K562 (cell line): ENCODE results near the gene DOCK8. TPM values are rescaled to one million over a fixed set of nuclear protein-coding genes. Genes with fewer than 3 reads are reported as not detected.
A peak's percentile ranks its signal among the peaks of the same experiment; 100 is the strongest.

Source experiments
- ATAC-seq: fragments of 200-7000 bp; cut with Tn5 transposase; 3 replicates; pipeline ENCODE4 v1.9.1; 2020; ENCODE audit warnings: moderate library complexity
- BruUV-seq: library from RNA; stranded (reverse); fragments of 400-500 nt; replicated peaks from 2 replicates; lab custom pipeline; 2021; lab: Mats Ljungman, UMichigan
- CTCF ChIA-PET: fragments of 300-600 bp; formaldehyde crosslinking; extraction: SDS; loops from one replicate; lab custom pipeline; 2021; ENCODE audit warnings: low intra/inter-chr PET ratio; lab: Yijun Ruan, JAX
- POLR2A ChIA-PET: fragments of 300-600, 350-650 bp; sonication (Branson Sonifier 250); formaldehyde crosslinking; extraction: SDS; loops from one replicate; lab custom pipeline; 2021; ENCODE audit warnings: antibody characterized with exemption, inconsistent platforms; lab: Yijun Ruan, JAX
- DNase-seq, 4 experiments: peaks; one replicate each; pipeline versions ENCODE4 v3.0.0 to v3.0.0-alpha.2; 2011 to 2018; ENCODE audit warnings: low spot score in 3 of 4, mixed read lengths in 3 of 4; ENCODE audit errors: extremely low read depth in 1 of 4
- FAIRE-seq: peaks from 2 replicates; lab custom pipeline; 2011; peaks lifted over from hg19 to GRCh38; lab: Jason Lieb, UNC
- H2AFZ ChIP-seq: 2 replicates; pipeline ENCODE4 v1.6.0; 2011; ENCODE audit warnings: low read depth, low read length, control low read depth, inconsistent platforms
- H3K27ac ChIP-seq: fragments of 200-600 bp; 3 replicates; pipeline ENCODE4 v1.8.0; 2011; ENCODE audit warnings: low read depth, mild to moderate bottlenecking, control low read depth, inconsistent platforms, low read length, moderate library complexity, mixed read lengths; ENCODE audit errors: extremely low read depth
- H3K27me3 ChIP-seq, 2 experiments: fragments of 300-600 bp in 1 of 2; 2 replicates in 1 of 2; 3 replicates in 1 of 2; pipeline versions ENCODE4 v1.6.0 to v1.8.0; 2011; ENCODE audit warnings: inconsistent platforms in 2 of 2, low read length in 2 of 2, mild to moderate bottlenecking in 1 of 2, mixed read lengths in 1 of 2, moderate library complexity in 1 of 2; ENCODE audit not compliant: control insufficient read depth in 2 of 2, insufficient read depth in 2 of 2
- H3K36me3 ChIP-seq: fragments of 300-600 bp; 3 replicates; pipeline ENCODE4 v1.8.0; 2011; ENCODE audit warnings: mild to moderate bottlenecking, low read length, inconsistent platforms; ENCODE audit not compliant: control insufficient read depth, insufficient read depth
- H3K4me1 ChIP-seq, 2 experiments: fragments of 200-600 bp in 1 of 2; replicated peaks in 1 of 2; 2 replicates in 1 of 2; 3 replicates in 1 of 2; pipeline versions ENCODE4 v1.5.1 to v1.8.0; 2011; ENCODE audit warnings: inconsistent platforms in 2 of 2, low read length in 2 of 2, mild to moderate bottlenecking in 1 of 2, mixed read lengths in 1 of 2, moderate library complexity in 1 of 2; ENCODE audit not compliant: control insufficient read depth in 2 of 2, insufficient read depth in 2 of 2
- H3K4me2 ChIP-seq: 2 replicates; pipeline ENCODE4 v1.6.1; 2011; ENCODE audit warnings: low read length, control low read depth, inconsistent platforms, mixed read lengths; ENCODE audit not compliant: insufficient read depth
- H3K4me3 ChIP-seq: fragments of 200-600 bp; sonication (generic), shearing (Covaris generic); 2 replicates; pipeline ENCODE4 v1.5.1; 2016; ENCODE audit warnings: control low read depth, inconsistent platforms
- H3K79me2 ChIP-seq: fragments of 200-600 bp; 3 replicates; pipeline ENCODE4 v1.8.0; 2011; ENCODE audit warnings: low read length, inconsistent platforms; ENCODE audit not compliant: control insufficient read depth, insufficient read depth
- H3K9ac ChIP-seq, 2 experiments: 2 replicates each; pipeline versions ENCODE4 v1.6.0 to v1.6.1; 2011; ENCODE audit warnings: low read depth in 2 of 2, low read length in 2 of 2, control low read depth in 1 of 2, inconsistent platforms in 1 of 2, mild to moderate bottlenecking in 1 of 2, mixed read lengths in 1 of 2; ENCODE audit not compliant: insufficient read depth in 1 of 2
- H3K9me1 ChIP-seq: one replicate; pipeline ENCODE4 v1.6.0; 2011; ENCODE audit warnings: inconsistent platforms, mild to moderate bottlenecking, low read length, moderate library complexity; ENCODE audit not compliant: control insufficient read depth, insufficient read depth
- H3K9me3 ChIP-seq: replicated peaks from 2 replicates; pipeline ENCODE4 v1.5.1; 2011; ENCODE audit warnings: low read depth, low read length, inconsistent platforms; ENCODE audit not compliant: control insufficient read depth, insufficient read depth
- H4K20me1 ChIP-seq: replicated peaks from 2 replicates; pipeline ENCODE4 v1.6.1; 2011; ENCODE audit warnings: low read length, inconsistent platforms, mixed read lengths; ENCODE audit not compliant: control insufficient read depth, insufficient read depth
- CC2D1A ChIP-seq: fragments of 450-650 bp; IDR thresholded peaks from 2 replicates; pipeline ENCODE4 v1.6.1; 2017; ENCODE audit warnings: mild to moderate bottlenecking
- DPF2 ChIP-seq: fragments of 450-650 bp; IDR thresholded peaks from 2 replicates; pipeline ENCODE4 v1.6.1; 2016
- ETV6 ChIP-seq, 3 experiments: fragments of 150-350 bp in 1 of 3; sonication (generic) in 1 of 3; formaldehyde crosslinking in 1 of 3; IDR thresholded peaks; 2 replicates each; pipeline versions ENCODE4 v1.6.1 to v1.8.0; 2014 to 2022; ENCODE audit warnings: borderline replicate concordance in 2 of 3, low read depth in 2 of 3, antibody characterized with exemption in 1 of 3, low read length in 1 of 3, mild to moderate bottlenecking in 1 of 3, missing genetic modification reagents in 1 of 3
- FOXJ2 ChIP-seq: fragments of 200-800 bp; sonication (Bioruptor generic); IDR thresholded peaks from 2 replicates; pipeline ENCODE4 v1.6.1; 2016; ENCODE audit warnings: missing genetic modification characterization, missing compliant biosample characterization
- MAFF ChIP-seq: IDR thresholded peaks from 2 replicates; pipeline ENCODE4 v1.6.1; 2012; ENCODE audit warnings: low read length, improper control_type of control experiment
- NFYB ChIP-seq: IDR thresholded peaks from 2 replicates; pipeline ENCODE4 v1.6.1; 2011; ENCODE audit warnings: mild to moderate bottlenecking, moderate library complexity; ENCODE audit not compliant: insufficient read length; ENCODE audit errors: extremely low read depth
- SRF ChIP-seq, 2 experiments: fragments of 250-450, 450-650 bp in 1 of 2; sonication (Bioruptor Pico) in 1 of 2; sonication (generic) in 1 of 2; formaldehyde crosslinking; IDR thresholded peaks; 2 replicates each; pipeline versions ENCODE4 v1.5.0 to v1.5.1; 2020 to 2022; ENCODE audit warnings: mild to moderate bottlenecking in 1 of 2, missing genetic modification reagents in 1 of 2
- WHSC1 ChIP-seq: IDR thresholded peaks from one replicate; pipeline ENCODE4 v1.6.1; 2012; ENCODE audit warnings: low read length, control low read depth, inconsistent platforms
- ZC3H4 ChIP-seq: sonication (generic); formaldehyde crosslinking; IDR thresholded peaks from 2 replicates; pipeline ENCODE4 v1.9.0; 2021; ENCODE audit warnings: missing genetic modification reagents, borderline replicate concordance
- ZNF197 ChIP-seq: fragments of 200-800 bp; sonication (Bioruptor generic); IDR thresholded peaks from 2 replicates; pipeline ENCODE4 v1.6.1; 2016; ENCODE audit warnings: low read depth, missing genetic modification characterization, missing compliant biosample characterization
- ZNF561 ChIP-seq: fragments of 450-650 bp; formaldehyde crosslinking; conservative IDR thresholded peaks from 2 replicates; pipeline ENCODE4 v1.4.0; 2020; ENCODE audit warnings: mild to moderate bottlenecking, moderate library complexity
- WGBS: fragments of 100-300 bp; shearing (Covaris generic); methylation state at CpG from one replicate; pipeline ENCODE4 v1.1.6; 2016; ENCODE audit warnings: low coverage, mixed read lengths; ENCODE audit not compliant: insufficient coverage; ENCODE audit errors: missing lambda C conversion rate; 5-methylcytosine and 5-hydroxymethylcytosine counted together
- in situ Hi-C: fragments of 300-500 bp; cut with MboI; formaldehyde crosslinking; loops from 4 replicates; pipeline ENCODE4 v1.15.0; 2018; ENCODE audit warnings: inconsistent platforms, mixed read lengths
- intact Hi-C: fragments of 100-400 bp; cut with micrococcal nuclease; formaldehyde crosslinking; loops from 2 replicates; pipeline ENCODE4 v1.14.2; 2022
- polyA plus RNA-seq, 8 experiments: library from polyadenylated mRNA; depleted of rRNA in 4 of 8; stranded (reverse) in 5 of 8; unstranded in 3 of 8; fragments of >200 nt; fragmentation: Nextera tagmentation in 2 of 8; fragmentation: Illumina TruSeq in 1 of 8; extraction: Ambion mirVana in 2 of 8; extraction: Trizol in 1 of 8; gene quantifications; 2 replicates each; pipeline versions ENCODE4 v1.2.1 to v1.2.3, GENCODE V29; 2011 to 2014; ENCODE audit warnings: inconsistent platforms in 1 of 8, missing spikeins in 1 of 8
- total RNA-seq, 7 experiments: library from RNA; depleted of rRNA in 6 of 7; stranded (reverse); fragments of >200 nt in 6 of 7; fragmentation: Illumina TruSeq in 2 of 7; extraction: Trizol in 2 of 7; gene quantifications; 2 replicates each; pipeline versions ENCODE4 v1.2.1 to v1.2.3, GENCODE V29; 2011 to 2021; ENCODE audit warnings: low replicate concordance in 1 of 7
- TF ChIP-seq, protein P1 (sequence below): sonication (generic); formaldehyde crosslinking; IDR thresholded peaks from 2 replicates; pipeline ENCODE4 v1.8.0; 2022; ENCODE audit warnings: mild to moderate bottlenecking, low read depth, missing genetic modification reagents
- TF ChIP-seq, protein P2 (sequence below): IDR thresholded peaks from 2 replicates; pipeline ENCODE4 v1.6.1; 2016; ENCODE audit warnings: missing genetic modification characterization, missing compliant biosample characterization
- TF ChIP-seq, protein P3 (sequence below): fragments of 450-650 bp; formaldehyde crosslinking; IDR thresholded peaks from 2 replicates; pipeline ENCODE4 v1.4.0; 2020; ENCODE audit warnings: mild to moderate bottlenecking, moderate library complexity
- TF ChIP-seq, protein P4 (sequence below): sonication (generic); formaldehyde crosslinking; IDR thresholded peaks from 2 replicates; pipeline ENCODE4 v1.8.1; 2022; ENCODE audit warnings: missing genetic modification reagents

DOCK8 gene
- total and polyA plus RNA-seq, 9 of the 15 experiments (the other 6 are each of a cell fraction or from before 2014, with no cell fraction given), result 14.4 to 53.8 (median 25.1) TPM

DNA sequence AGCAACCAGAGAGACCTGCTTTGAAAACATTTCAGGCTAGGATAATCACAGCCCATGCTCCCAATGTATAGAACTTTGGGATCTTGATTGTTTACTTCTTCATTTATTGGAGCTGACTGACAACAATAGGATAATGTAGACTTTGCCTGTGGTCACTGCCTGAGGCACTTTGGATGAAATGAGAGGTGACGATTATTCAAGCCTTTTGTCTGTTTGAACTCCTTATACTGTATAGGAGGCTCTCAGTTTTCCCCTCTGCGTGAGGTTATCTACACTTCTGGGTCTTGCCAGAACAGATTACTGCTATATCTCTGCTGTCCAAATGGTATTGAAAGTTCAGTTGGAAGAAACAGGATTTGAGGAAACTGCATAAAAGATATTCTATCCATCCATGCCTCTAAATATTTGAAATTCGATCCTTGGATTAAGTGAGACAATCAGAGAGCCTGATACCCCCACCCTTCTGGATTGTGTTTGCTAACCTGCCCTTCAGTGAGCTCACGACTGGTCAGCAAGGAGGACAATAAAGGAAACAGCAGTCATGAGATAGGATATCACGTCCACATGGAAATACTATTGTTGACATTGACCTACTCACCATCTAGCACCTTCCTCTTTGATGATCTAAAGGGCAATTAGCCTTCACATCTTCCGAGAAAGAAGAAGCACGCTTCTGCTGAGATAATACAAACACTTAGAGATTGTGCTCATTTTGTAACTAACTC is 98.1 kb downstream of the DOCK8 start:
- H2AFZ ChIP-seq, result no peak overlapping the region
- CTCF ChIA-PET, result no interaction called here
- in situ Hi-C loops (no loop called here), intact Hi-C loops (no loop called here)
- H3K4me2 ChIP-seq, result no peak overlapping the region; the same call in 1 of the 2 replicates
- peak; percentile 80 for ATAC-seq
- FAIRE-seq, result peak; percentile 44
- 0 out of 3 replicates have a peak overlapping the region, but pooled peaks have one; percentile 19 for H3K27ac ChIP-seq
- no peaks in the 10 kb centered on the region for H3K9me1 ChIP-seq
- POLR2A ChIA-PET, result no interaction called here
- no peaks in the 10 kb centered on the region for H3K79me2 ChIP-seq
- H3K27me3 ChIP-seq, result no peaks in the 10 kb centered on the region
- no peaks in the 10 kb centered on the region for H4K20me1 ChIP-seq
- peaks cover 63% of the 10 kb centered on the region for H3K36me3 ChIP-seq
- no peaks in the 10 kb centered on the region for H3K9me3 ChIP-seq
- no TSS peak for BruUV-seq
- WGBS, result 9% methylated on average over 7 of the region's 7 CpGs
- no peak overlapping the region for H3K4me3 ChIP-seq
- DNase-seq, result peak in 1 of 4 experiments; percentile 42
- no peak overlapping the region for H3K9ac ChIP-seq
- H3K4me1 ChIP-seq, result peaks cover 4 to 8% of the 10 kb centered on the region in 2 experiments; a peak in 4 of 5 replicates
- TF ChIP-seq, protein P1, sequence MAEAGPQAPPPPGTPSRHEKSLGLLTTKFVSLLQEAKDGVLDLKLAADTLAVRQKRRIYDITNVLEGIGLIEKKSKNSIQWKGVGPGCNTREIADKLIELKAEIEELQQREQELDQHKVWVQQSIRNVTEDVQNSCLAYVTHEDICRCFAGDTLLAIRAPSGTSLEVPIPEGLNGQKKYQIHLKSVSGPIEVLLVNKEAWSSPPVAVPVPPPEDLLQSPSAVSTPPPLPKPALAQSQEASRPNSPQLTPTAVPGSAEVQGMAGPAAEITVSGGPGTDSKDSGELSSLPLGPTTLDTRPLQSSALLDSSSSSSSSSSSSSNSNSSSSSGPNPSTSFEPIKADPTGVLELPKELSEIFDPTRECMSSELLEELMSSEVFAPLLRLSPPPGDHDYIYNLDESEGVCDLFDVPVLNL (CRISPR knock-in tag), result no peak
- TF ChIP-seq ZC3H4 (no peak), MAFF (no peak), NFYB (no peak), CC2D1A (no peak), DPF2 (peak; percentile 18; the same call in 1 of the 2 replicates), SRF (CRISPR knock-in tag; IDR thresholded peaks at IDR 0.05) (no peak), ZNF197 (CRISPR knock-in tag) (no peak), ZNF561 (no peak), FOXJ2 (tag) (no peak), WHSC1 (no peak), ETV6 (IDR thresholded peaks at IDR 0.05; ENCODE audit: borderline replicate concordance in 1 of 2, low read depth in 2 of 2, low read length in 1 of 2) (no peak), ETV6 (CRISPR knock-in tag; IDR thresholded peaks at IDR 0.05; ENCODE audit: borderline replicate concordance) (no peak)
- TF ChIP-seq, protein P2, sequence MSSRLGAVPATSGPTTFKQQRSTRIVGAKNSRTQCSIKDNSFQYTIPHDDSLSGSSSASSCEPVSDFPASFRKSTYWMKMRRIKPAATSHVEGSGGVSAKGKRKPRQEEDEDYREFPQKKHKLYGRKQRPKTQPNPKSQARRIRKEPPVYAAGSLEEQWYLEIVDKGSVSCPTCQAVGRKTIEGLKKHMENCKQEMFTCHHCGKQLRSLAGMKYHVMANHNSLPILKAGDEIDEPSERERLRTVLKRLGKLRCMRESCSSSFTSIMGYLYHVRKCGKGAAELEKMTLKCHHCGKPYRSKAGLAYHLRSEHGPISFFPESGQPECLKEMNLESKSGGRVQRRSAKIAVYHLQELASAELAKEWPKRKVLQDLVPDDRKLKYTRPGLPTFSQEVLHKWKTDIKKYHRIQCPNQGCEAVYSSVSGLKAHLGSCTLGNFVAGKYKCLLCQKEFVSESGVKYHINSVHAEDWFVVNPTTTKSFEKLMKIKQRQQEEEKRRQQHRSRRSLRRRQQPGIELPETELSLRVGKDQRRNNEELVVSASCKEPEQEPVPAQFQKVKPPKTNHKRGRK (tag), result no peak
- TF ChIP-seq, protein P3, sequence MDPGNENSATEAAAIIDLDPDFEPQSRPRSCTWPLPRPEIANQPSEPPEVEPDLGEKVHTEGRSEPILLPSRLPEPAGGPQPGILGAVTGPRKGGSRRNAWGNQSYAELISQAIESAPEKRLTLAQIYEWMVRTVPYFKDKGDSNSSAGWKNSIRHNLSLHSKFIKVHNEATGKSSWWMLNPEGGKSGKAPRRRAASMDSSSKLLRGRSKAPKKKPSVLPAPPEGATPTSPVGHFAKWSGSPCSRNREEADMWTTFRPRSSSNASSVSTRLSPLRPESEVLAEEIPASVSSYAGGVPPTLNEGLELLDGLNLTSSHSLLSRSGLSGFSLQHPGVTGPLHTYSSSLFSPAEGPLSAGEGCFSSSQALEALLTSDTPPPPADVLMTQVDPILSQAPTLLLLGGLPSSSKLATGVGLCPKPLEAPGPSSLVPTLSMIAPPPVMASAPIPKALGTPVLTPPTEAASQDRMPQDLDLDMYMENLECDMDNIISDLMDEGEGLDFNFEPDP (CRISPR knock-in tag), result no peak
- TF ChIP-seq, protein P4, sequence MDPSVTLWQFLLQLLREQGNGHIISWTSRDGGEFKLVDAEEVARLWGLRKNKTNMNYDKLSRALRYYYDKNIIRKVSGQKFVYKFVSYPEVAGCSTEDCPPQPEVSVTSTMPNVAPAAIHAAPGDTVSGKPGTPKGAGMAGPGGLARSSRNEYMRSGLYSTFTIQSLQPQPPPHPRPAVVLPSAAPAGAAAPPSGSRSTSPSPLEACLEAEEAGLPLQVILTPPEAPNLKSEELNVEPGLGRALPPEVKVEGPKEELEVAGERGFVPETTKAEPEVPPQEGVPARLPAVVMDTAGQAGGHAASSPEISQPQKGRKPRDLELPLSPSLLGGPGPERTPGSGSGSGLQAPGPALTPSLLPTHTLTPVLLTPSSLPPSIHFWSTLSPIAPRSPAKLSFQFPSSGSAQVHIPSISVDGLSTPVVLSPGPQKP (CRISPR knock-in tag), result no peak
